DND-41 (cell line): ENCODE results near the gene RHPN2.
"Not testable (repeated sequence)": the region's sequence is repeated elsewhere in the genome, so short reads cannot be mapped to it uniquely, and the experiment has no call there.

Source experiments
- ATAC-seq: fragments of 200-7000 bp; cut with Tn5 transposase; 3 replicates; pipeline ENCODE4 v1.9.1; 2021; ENCODE audit warnings: low read depth; ENCODE audit not compliant: insufficient read depth
- DNase-seq: peaks from one replicate; pipeline ENCODE4 v3.0.0-alpha.2; 2020
- H2AFZ ChIP-seq: 2 replicates; pipeline ENCODE4 v1.6.0; 2012; ENCODE audit warnings: low read depth, low read length
- H3K27ac ChIP-seq: 2 replicates; pipeline ENCODE4 v1.5.1; 2012; ENCODE audit warnings: low read length, inconsistent platforms
- H3K27me3 ChIP-seq: fragments of 200-600 bp; sonication (generic); 2 replicates; pipeline ENCODE4 v1.6.0; 2012; ENCODE audit warnings: low read length, mild to moderate bottlenecking, inconsistent platforms; ENCODE audit not compliant: insufficient read depth, poor library complexity
- H3K36me3 ChIP-seq: 2 replicates; pipeline ENCODE4 v1.5.1; 2012; ENCODE audit warnings: low read length, inconsistent platforms; ENCODE audit not compliant: insufficient read depth
- H3K4me1 ChIP-seq: 2 replicates; pipeline ENCODE4 v1.5.1; 2012; ENCODE audit warnings: mild to moderate bottlenecking, low read length; ENCODE audit not compliant: insufficient read depth
- H3K4me2 ChIP-seq: 2 replicates; pipeline ENCODE4 v1.6.0; 2012; ENCODE audit warnings: mild to moderate bottlenecking, moderate library complexity, low read length, inconsistent platforms; ENCODE audit not compliant: insufficient read depth
- H3K4me3 ChIP-seq, 2 experiments: fragments of 200-600 bp in 1 of 2; shearing (Covaris generic) in 1 of 2; 2 replicates each; pipeline ENCODE4 v1.5.1; 2012 to 2016; ENCODE audit warnings: inconsistent platforms in 2 of 2, low read length in 2 of 2, mild to moderate bottlenecking in 2 of 2, low read depth in 1 of 2, moderate library complexity in 1 of 2
- H3K79me2 ChIP-seq: 2 replicates; pipeline ENCODE4 v1.6.0; 2012; ENCODE audit warnings: low read length, inconsistent platforms; ENCODE audit not compliant: insufficient read depth
- H3K9ac ChIP-seq: 2 replicates; pipeline ENCODE4 v1.6.0; 2012; ENCODE audit warnings: low read depth, mild to moderate bottlenecking, inconsistent platforms, low read length, moderate library complexity
- H3K9me3 ChIP-seq: 2 replicates; pipeline ENCODE4 v1.5.1; 2012; ENCODE audit warnings: low read length, moderate library complexity, mild to moderate bottlenecking, inconsistent platforms; ENCODE audit not compliant: insufficient read depth, severe bottlenecking
- H4K20me1 ChIP-seq: 2 replicates; pipeline ENCODE4 v1.6.0; 2012; ENCODE audit warnings: low read length; ENCODE audit not compliant: insufficient read depth
- EZH2 ChIP-seq: IDR thresholded peaks from 3 replicates; pipeline ENCODE4 v1.6.1; 2012; ENCODE audit warnings: borderline replicate concordance, low read depth, mild to moderate bottlenecking, moderate library complexity, low read length, inconsistent platforms; ENCODE audit not compliant: severe bottlenecking
- TF ChIP-seq, protein P1 (sequence below): IDR thresholded peaks from 2 replicates; pipeline ENCODE4 v1.5.1; 2012; ENCODE audit warnings: borderline replicate concordance, low read length, moderate library complexity, mild to moderate bottlenecking; ENCODE audit not compliant: poor library complexity, severe bottlenecking; ENCODE audit errors: extremely low read depth

RHPN2 gene

GRCh38 chr19:33024398-33024797 lies 40.3 kb downstream of the RHPN2 start:
- H4K20me1 ChIP-seq, result no peaks in the 10 kb centered on the region
- DNase-seq (no peak), ATAC-seq (no peak)
- H3K4me2 ChIP-seq, result no peak overlapping the region
- no peaks in the 10 kb centered on the region for H3K9me3 ChIP-seq
- no peaks in the 10 kb centered on the region for H3K27me3 ChIP-seq
- no peaks in the 10 kb centered on the region for H3K36me3 ChIP-seq
- H3K79me2 ChIP-seq, result no peaks in the 10 kb centered on the region
- no peak overlapping the region for H3K9ac ChIP-seq
- H3K27ac ChIP-seq, result no peak overlapping the region
- H3K4me1 ChIP-seq, result no peaks in the 10 kb centered on the region
- TF ChIP-seq EZH2, result no peak
- TF ChIP-seq, protein P1, sequence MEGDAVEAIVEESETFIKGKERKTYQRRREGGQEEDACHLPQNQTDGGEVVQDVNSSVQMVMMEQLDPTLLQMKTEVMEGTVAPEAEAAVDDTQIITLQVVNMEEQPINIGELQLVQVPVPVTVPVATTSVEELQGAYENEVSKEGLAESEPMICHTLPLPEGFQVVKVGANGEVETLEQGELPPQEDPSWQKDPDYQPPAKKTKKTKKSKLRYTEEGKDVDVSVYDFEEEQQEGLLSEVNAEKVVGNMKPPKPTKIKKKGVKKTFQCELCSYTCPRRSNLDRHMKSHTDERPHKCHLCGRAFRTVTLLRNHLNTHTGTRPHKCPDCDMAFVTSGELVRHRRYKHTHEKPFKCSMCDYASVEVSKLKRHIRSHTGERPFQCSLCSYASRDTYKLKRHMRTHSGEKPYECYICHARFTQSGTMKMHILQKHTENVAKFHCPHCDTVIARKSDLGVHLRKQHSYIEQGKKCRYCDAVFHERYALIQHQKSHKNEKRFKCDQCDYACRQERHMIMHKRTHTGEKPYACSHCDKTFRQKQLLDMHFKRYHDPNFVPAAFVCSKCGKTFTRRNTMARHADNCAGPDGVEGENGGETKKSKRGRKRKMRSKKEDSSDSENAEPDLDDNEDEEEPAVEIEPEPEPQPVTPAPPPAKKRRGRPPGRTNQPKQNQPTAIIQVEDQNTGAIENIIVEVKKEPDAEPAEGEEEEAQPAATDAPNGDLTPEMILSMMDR, result no peak
- H3K4me3 ChIP-seq, result no peak overlapping the region
- no peak overlapping the region for H2AFZ ChIP-seq

- Histone ChIP-seq H3K9ac (no peak overlapping the region), H3K27me3 (no peaks in the 10 kb centered on the region), H4K20me1 (no peaks in the 10 kb centered on the region), H2AFZ (no peak overlapping the region), H3K27ac (no peak overlapping the region), H3K9me3 (no peaks in the 10 kb centered on the region), H3K4me1 (no peaks in the 10 kb centered on the region), H3K36me3 (no peaks in the 10 kb centered on the region), H3K4me3 (no peak overlapping the region), H3K79me2 (no peaks in the 10 kb centered on the region), H3K4me2 (no peak overlapping the region)
- ATAC-seq (no peak), DNase-seq (no peak)
- TF ChIP-seq, protein P1, result no peak
- no peak for TF ChIP-seq EZH2
Measured at GRCh38 chr19:33022472-33023116, 42.1 kb downstream of the RHPN2 start.

DNA sequence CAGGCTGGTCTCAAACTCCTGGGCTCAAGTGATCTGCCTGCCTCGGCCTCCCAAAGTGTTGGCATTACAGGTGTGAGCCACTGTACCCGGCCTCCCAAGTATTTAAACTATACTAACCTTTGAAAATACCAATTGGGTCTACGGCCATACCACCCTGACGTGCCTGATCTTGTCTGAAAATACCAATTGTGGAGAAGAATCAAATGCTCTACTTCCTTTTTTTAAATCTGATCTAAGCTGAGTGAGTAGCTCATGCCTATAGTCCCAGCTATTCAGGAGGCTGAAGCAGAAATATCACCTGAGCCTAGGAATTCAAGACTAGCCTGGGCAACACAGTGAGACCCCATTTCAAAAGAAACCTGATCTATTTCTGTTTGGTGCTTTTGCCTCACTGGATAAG lies 53.8 kb downstream of the RHPN2 start:
- not testable (repeated sequence) for H3K27me3 ChIP-seq, H3K4me1 ChIP-seq, H3K36me3 ChIP-seq, DNase-seq, H3K4me3 ChIP-seq, H2AFZ ChIP-seq, H3K79me2 ChIP-seq, H3K27ac ChIP-seq, H3K4me2 ChIP-seq, H3K9ac ChIP-seq, H3K9me3 ChIP-seq, ATAC-seq, H4K20me1 ChIP-seq

DNA sequence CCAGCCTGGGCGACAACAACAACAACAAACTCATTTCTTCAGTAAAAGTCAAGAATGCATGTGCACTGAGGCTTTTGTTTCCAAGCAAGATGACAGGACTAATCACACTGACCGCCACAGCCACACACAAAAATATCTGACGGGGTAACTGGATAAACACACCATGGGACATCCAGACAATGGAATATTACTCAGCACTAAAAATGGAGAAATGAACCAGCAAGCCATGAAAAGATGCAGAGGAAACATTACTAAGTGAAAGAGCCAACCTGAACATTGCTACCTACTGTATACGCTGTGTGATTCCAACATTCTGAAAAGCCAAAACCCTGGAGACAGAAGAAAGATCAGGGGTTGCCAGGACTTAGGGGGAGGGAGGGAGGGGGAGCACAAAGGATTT lies 56.0 kb downstream of the RHPN2 start:
- DNase-seq (no peak), ATAC-seq (no peak)
- Histone ChIP-seq H4K20me1 (no peaks in the 10 kb centered on the region), H3K4me1 (no peaks in the 10 kb centered on the region), H3K27me3 (no peaks in the 10 kb centered on the region), H3K27ac (no peak overlapping the region), H3K36me3 (no peaks in the 10 kb centered on the region), H3K79me2 (no peaks in the 10 kb centered on the region), H3K4me2 (no peak overlapping the region), H3K9ac (no peak overlapping the region), H3K4me3 (no peak overlapping the region), H2AFZ (no peak overlapping the region), H3K9me3 (no peaks in the 10 kb centered on the region)
- no peak for TF ChIP-seq EZH2
- TF ChIP-seq, protein P1, result no peak
